Esophagus muscularis mucosa (tissue), 3 donors: ENCODE results near the gene DSCAM.

Experiments used
- CTCF ChIP-seq, 3 experiments: fragments of 200-600 bp in 2 of 3; fragments of 450-650 bp in 1 of 3; sonication (generic) in 2 of 3; IDR thresholded peaks; one replicate each; pipeline ENCODE4 v1.5.1; 2017 to 2019; ENCODE audit warnings: antibody characterized with exemption in 3 of 3, mild to moderate bottlenecking in 2 of 3, moderate library complexity in 1 of 3
- POLR2A ChIP-seq: fragments of 450-650 bp; IDR thresholded peaks from one replicate; pipeline ENCODE4 v1.6.1; 2017; ENCODE audit warnings: antibody characterized with exemption, moderate library complexity, mild to moderate bottlenecking, low read depth

- TF ChIP-seq POLR2A (no peak), CTCF (IDR thresholded peaks at IDR 0.05) (no peak)
Observed at GRCh38 chr21:40074198-40074597, 772.8 kb downstream of the DSCAM start.
